Panc1 (cell line): ENCODE results near the gene CNEP1R1.

Experiments used
- POLR2AphosphoS5 ChIP-seq: IDR thresholded peaks from 2 replicates; pipeline ENCODE4 v1.6.1; 2012; ENCODE audit warnings: mild to moderate bottlenecking, low read depth, low read length, moderate library complexity
- SIN3A ChIP-seq: IDR thresholded peaks from 2 replicates; pipeline ENCODE4 v1.6.1; 2012; ENCODE audit warnings: low read depth, mild to moderate bottlenecking, low read length, moderate library complexity, borderline replicate concordance; ENCODE audit not compliant: insufficient read depth
- TF ChIP-seq, protein P1 (sequence below): fragments of 450-650 bp; IDR thresholded peaks from 2 replicates; pipeline ENCODE4 v1.5.1; 2017; ENCODE audit warnings: mild to moderate bottlenecking
- TF ChIP-seq, protein P2 (sequence below), 2 experiments: IDR thresholded peaks; 2 replicates each; pipeline ENCODE4 v1.6.1; 2011 to 2012; ENCODE audit warnings: low read depth in 2 of 2, control low read depth in 1 of 2, low read length in 1 of 2, mild to moderate bottlenecking in 1 of 2, moderate library complexity in 1 of 2; ENCODE audit not compliant: insufficient read depth in 1 of 2

DNA sequence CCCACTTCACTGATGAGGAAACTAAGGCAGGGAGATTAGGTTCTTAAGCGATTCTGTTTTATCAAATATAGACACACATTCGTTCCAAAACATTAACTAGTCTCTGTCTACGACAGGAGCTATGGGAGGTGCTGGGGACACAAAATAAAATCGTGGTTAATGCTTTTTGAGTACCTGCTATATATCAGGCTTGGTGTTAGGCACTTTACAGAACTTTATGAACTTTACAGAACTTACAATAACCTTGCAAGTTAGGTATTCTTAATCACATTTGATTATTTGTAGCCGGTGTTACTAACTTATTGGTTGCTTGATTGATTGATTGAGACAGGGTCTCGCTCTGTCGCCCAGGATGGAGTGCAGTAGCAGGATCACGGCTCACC lies 40.2 kb downstream of the CNEP1R1 start:
- TF ChIP-seq, protein P1, sequence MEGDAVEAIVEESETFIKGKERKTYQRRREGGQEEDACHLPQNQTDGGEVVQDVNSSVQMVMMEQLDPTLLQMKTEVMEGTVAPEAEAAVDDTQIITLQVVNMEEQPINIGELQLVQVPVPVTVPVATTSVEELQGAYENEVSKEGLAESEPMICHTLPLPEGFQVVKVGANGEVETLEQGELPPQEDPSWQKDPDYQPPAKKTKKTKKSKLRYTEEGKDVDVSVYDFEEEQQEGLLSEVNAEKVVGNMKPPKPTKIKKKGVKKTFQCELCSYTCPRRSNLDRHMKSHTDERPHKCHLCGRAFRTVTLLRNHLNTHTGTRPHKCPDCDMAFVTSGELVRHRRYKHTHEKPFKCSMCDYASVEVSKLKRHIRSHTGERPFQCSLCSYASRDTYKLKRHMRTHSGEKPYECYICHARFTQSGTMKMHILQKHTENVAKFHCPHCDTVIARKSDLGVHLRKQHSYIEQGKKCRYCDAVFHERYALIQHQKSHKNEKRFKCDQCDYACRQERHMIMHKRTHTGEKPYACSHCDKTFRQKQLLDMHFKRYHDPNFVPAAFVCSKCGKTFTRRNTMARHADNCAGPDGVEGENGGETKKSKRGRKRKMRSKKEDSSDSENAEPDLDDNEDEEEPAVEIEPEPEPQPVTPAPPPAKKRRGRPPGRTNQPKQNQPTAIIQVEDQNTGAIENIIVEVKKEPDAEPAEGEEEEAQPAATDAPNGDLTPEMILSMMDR: no peak
- TF ChIP-seq POLR2AphosphoS5 (no peak), SIN3A (no peak)
- TF ChIP-seq, protein P2, sequence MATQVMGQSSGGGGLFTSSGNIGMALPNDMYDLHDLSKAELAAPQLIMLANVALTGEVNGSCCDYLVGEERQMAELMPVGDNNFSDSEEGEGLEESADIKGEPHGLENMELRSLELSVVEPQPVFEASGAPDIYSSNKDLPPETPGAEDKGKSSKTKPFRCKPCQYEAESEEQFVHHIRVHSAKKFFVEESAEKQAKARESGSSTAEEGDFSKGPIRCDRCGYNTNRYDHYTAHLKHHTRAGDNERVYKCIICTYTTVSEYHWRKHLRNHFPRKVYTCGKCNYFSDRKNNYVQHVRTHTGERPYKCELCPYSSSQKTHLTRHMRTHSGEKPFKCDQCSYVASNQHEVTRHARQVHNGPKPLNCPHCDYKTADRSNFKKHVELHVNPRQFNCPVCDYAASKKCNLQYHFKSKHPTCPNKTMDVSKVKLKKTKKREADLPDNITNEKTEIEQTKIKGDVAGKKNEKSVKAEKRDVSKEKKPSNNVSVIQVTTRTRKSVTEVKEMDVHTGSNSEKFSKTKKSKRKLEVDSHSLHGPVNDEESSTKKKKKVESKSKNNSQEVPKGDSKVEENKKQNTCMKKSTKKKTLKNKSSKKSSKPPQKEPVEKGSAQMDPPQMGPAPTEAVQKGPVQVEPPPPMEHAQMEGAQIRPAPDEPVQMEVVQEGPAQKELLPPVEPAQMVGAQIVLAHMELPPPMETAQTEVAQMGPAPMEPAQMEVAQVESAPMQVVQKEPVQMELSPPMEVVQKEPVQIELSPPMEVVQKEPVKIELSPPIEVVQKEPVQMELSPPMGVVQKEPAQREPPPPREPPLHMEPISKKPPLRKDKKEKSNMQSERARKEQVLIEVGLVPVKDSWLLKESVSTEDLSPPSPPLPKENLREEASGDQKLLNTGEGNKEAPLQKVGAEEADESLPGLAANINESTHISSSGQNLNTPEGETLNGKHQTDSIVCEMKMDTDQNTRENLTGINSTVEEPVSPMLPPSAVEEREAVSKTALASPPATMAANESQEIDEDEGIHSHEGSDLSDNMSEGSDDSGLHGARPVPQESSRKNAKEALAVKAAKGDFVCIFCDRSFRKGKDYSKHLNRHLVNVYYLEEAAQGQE (IDR thresholded peaks at IDR 0.05; ENCODE audit: insufficient read depth in 1 of 2, low read depth in 2 of 2, low read length in 1 of 2): no peak
